NCI-H460 (cell line): Measurements from ENCODE around the gene HDGFL2. TPM values are rescaled to one million over a fixed set of nuclear protein-coding genes. Genes with fewer than 3 reads are reported as not detected.

ENCODE experiments used
- DNase-seq: peaks from one replicate; pipeline ENCODE4 v3.0.0-alpha.2; 2016; ENCODE audit warnings: low read depth; ENCODE audit errors: extremely low read depth
- small RNA-seq, 2 experiments: library from RNA; depleted of rRNA; stranded (forward); fragments of <200 nt; gene quantifications; one replicate each; pipeline ENCODE3, GENCODE V24; 2014
- total RNA-seq: library from RNA; depleted of rRNA; stranded (reverse); fragments of >200 nt; shearing (Covaris generic); gene quantifications from 2 replicates; pipeline ENCODE4 v1.2.3, GENCODE V29; 2014; rRNA removed

The HDGFL2 gene
- total RNA-seq, 1 experiment from 2014 or later, result 15.6 TPM

DNA sequence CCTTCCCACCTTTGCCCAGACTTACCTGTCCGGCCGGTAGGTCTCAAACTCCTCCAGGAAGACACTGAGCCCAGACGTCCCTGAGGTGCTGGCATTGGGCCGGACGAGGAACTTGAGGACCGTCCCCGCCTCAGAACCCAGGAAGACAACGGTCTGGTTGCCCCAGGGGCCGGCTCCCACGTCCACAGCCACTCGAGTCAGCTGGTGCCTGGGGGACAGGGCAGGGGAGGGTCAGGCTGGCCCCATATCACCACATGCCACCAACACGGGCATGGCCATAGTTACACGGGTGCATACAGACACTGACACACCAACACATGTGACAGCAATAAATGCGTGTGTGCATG, 76.1 kb downstream of the HDGFL2 start:
- no peak for DNase-seq

DNA sequence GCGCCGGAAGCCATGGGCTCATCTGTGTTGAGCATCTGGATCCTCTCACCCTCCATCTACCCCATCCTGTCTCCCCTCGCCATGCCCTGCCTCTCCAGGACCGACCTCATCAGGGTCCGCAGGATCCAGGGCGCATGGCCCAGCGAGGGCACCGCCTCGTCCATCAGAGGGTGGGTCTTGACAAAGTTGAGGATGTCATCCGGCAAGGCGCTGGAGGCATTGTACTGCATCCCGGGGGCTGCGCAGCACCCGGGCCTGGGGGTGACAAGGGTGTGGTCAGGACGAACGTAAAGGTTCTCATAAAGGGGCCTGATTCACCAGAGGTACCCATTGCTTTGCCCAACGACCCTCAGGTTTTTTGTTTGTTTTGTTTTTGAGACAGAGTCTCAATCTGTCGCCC, 77.9 kb downstream of the HDGFL2 start:
- no peak for DNase-seq

DNA sequence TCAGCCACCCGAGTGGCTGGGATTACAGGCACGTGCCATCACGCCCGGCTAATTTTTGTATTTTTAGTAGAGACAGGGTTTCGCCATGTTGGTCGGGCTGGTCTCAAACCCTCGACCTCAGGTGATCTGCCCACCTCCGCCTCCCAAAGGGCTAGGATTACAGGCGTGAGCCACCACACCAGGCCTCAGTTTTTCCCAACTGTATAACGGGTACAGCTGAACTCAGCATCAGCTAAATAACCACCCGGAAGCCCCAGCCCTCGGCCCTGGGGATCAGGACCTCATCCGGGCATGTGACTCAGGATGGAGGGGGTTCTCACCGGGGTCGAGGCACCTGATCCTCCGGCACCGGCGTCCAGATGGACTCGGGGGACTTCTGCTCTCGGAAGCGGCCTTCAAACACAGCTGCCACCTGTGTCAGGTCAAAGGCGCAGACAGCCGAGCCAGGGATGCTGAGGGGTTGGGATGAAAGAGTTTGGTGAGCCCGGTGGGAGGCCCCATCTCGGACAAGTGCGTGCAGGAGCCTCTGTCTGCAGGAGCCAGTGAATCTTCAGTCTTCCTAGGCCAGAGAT, 78.5 kb downstream of the HDGFL2 start:
- DNase-seq, result no peak

Small RNA genes within 50 kb of the gene (small RNA-seq; reads per million reads assigned to genes)
- 0 reads per million in 2 experiments for gene MIR4746

Other genes with a start within 250 kb of the HDGFL2 start
- gene EBI3, start 242.8 kb upstream of the HDGFL2 start, total RNA-seq, result 0.30 TPM in 1 of 2 replicates, not detected in the other
- gene YJU2, start 225.2 kb upstream of the HDGFL2 start, total RNA-seq, result 13.9 and 15.7 TPM in 2 replicates
- not detected in 2 replicates for gene SHD, start 193.0 kb upstream of the HDGFL2 start, total RNA-seq
- not detected in 2 replicates for gene TMIGD2, start 169.9 kb upstream of the HDGFL2 start, total RNA-seq
- not detected in 2 replicates for gene FSD1, start 167.7 kb upstream of the HDGFL2 start, total RNA-seq
- 2.6 TPM in 2 replicates for gene STAP2, start 133.5 kb upstream of the HDGFL2 start, total RNA-seq
- 2.3 and 3.5 TPM in 2 replicates for gene MPND, start 128.7 kb upstream of the HDGFL2 start, total RNA-seq
- gene SH3GL1, start 71.8 kb upstream of the HDGFL2 start, total RNA-seq, result 31.1 and 36.6 TPM in 2 replicates
- gene CHAF1A, start 69.7 kb upstream of the HDGFL2 start, total RNA-seq, result 10.8 and 13.1 TPM in 2 replicates
- 31.6 and 51.2 TPM in 2 replicates for gene UBXN6, start 14.5 kb upstream of the HDGFL2 start, total RNA-seq
- gene PLIN4, start 46.2 kb downstream of the HDGFL2 start, total RNA-seq, result 0.02 and 0.06 TPM in 2 replicates
- not detected in 2 replicates for gene PLIN5, start 62.9 kb downstream of the HDGFL2 start, total RNA-seq
- 0.15 TPM in 1 of 2 replicates, not detected in the other for gene LRG1, start 67.7 kb downstream of the HDGFL2 start, total RNA-seq
- gene SEMA6B, start 87.4 kb downstream of the HDGFL2 start, total RNA-seq, result 4.2 and 5.9 TPM in 2 replicates
- gene TNFAIP8L1, start 167.2 kb downstream of the HDGFL2 start, total RNA-seq, result 1.4 and 1.5 TPM in 2 replicates
- gene MYDGF, start 198.0 kb downstream of the HDGFL2 start, total RNA-seq, result 184 and 191 TPM in 2 replicates